ENCODE results near the gene GRHL3. TPM values are rescaled to one million over a fixed set of nuclear protein-coding genes. Genes with fewer than 3 reads are reported as not detected.

The GRHL3 gene
- total RNA-seq = not detected in 2 replicates

DNA sequence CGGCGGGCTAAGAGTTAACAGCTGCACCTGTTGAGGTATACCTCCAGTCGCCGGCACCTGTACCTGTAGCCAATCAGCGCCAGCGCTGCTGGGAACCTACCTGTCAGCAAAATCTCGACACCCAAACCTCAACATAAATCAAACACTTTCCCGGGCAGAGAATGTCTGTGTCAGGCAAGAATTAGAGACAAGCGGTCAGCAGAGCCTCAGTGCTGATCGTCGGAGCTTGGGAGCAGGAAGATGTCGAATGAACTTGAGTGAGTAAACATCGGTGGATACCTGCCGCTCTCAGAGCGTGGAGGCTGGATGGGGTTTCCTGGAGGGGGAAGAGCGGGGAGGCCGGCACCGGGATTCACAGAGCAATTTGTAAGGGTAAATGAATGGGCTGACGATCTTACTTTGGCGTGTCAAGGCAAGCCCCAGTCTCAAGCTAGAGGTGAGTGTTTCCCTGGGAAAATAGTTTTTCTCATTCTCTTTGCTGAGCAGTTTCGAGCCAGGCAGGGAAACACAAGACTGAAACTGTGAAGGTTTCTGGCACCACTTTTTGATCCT lies at the start of gene GRHL3:
Gene GRHL3, plus strand, starts transcription at position 46 of the 552 bp plus-strand sequence. Its CDS starts 195 bp downstream, at position 241.

Other genes starting within 250 kb of the GRHL3 start
- gene MYOM3, start 207.2 kb upstream of the GRHL3 start, total RNA-seq = 0.13 and 0.36 TPM in 2 replicates
- gene IL22RA1, start 176.2 kb upstream of the GRHL3 start, total RNA-seq = 0.14 TPM in 1 of 2 replicates, not detected in the other
- gene IFNLR1, start 132.1 kb upstream of the GRHL3 start, total RNA-seq = not detected in 2 replicates
- 4.3 and 8.5 TPM in 2 replicates for gene STPG1, start 94.4 kb downstream of the GRHL3 start, total RNA-seq
- gene NIPAL3, start 96.4 kb downstream of the GRHL3 start, total RNA-seq = 13.8 and 34.0 TPM in 2 replicates
- gene RCAN3, start 183.5 kb downstream of the GRHL3 start, total RNA-seq = 5.9 and 6.6 TPM in 2 replicates
- gene NCMAP, start 236.7 kb downstream of the GRHL3 start, total RNA-seq = not detected in 2 replicates